HCT116 (cell line): ENCODE results near the gene ZNFX1. TPM values are rescaled to one million over a fixed set of nuclear protein-coding genes. Genes with fewer than 3 reads are reported as not detected.
A peak's percentile ranks its signal among the peaks of the same experiment; 100 is the strongest.

ENCODE experiments used
- ATAC-seq: fragments of 200-7000 bp; cut with Tn5 transposase; 2 replicates; pipeline ENCODE4 v1.9.1; 2020; ENCODE audit warnings: mild to moderate bottlenecking, moderate library complexity
- Bru-seq: library from RNA; stranded (reverse); fragments of 400-500 nt; gene quantifications from one replicate; lab custom pipeline; 2021; lab: Mats Ljungman, UMichigan
- BruChase-seq, 2 experiments: library from RNA; stranded (reverse); fragments of 400-500 nt; gene quantifications; one replicate each; lab custom pipeline; 2021; lab: Mats Ljungman, UMichigan
- BruUV-seq: library from RNA; stranded (reverse); fragments of 400-500 nt; replicated peaks from 2 replicates; lab custom pipeline; 2021; lab: Mats Ljungman, UMichigan
- CTCF ChIA-PET: fragments of 300-600 bp; sonication (Branson Sonifier 250); formaldehyde crosslinking; loops from one replicate; lab custom pipeline; 2021; ENCODE audit warnings: antibody characterized with exemption; lab: Charles Lee
- POLR2A ChIA-PET: fragments of 300-600, 350-600 bp; sonication (Branson Sonifier 250); formaldehyde crosslinking; loops from one replicate; lab custom pipeline; 2021; ENCODE audit warnings: antibody characterized with exemption; lab: Charles Lee
- RAD21 ChIA-PET, 2 experiments: fragments of 300-600 bp; sonication (Branson Sonifier 250); formaldehyde crosslinking; loops; one replicate each; lab custom pipeline; 2023; ENCODE audit warnings: low total read pairs in 2 of 2; ENCODE audit not compliant: uncharacterized antibody in 2 of 2, unreplicated experiment in 2 of 2, low non-redundant PET in 1 of 2; lab: Charles Lee
- DNase-seq: peaks from one replicate; pipeline ENCODE4 v3.0.0-alpha.2; 2010; ENCODE audit warnings: low read depth, low spot score
- H2AFZ ChIP-seq: fragments of 200-600 bp; shearing (Covaris generic), sonication (generic); 2 replicates; pipeline ENCODE4 v1.6.1; 2017; ENCODE audit warnings: low read depth, mixed run types, mixed read lengths, antibody characterized with exemption, low read length; ENCODE audit not compliant: poor library complexity, severe bottlenecking
- H3K27ac ChIP-seq: 2 replicates; pipeline ENCODE4 v1.5.1; 2012; ENCODE audit warnings: low read depth, low read length
- H3K27me3 ChIP-seq: fragments of 200-600 bp; sonication (generic); 2 replicates; pipeline ENCODE4 v1.6.1; 2016; ENCODE audit warnings: mixed run types, low read length, mixed read lengths; ENCODE audit not compliant: insufficient read depth
- H3K36me3 ChIP-seq, 2 experiments: fragments of 200-500 bp in 1 of 2; fragments of 200-600 bp in 1 of 2; sonication (Bioruptor generic) in 1 of 2; sonication (generic) in 1 of 2; 2 replicates each; pipeline versions ENCODE4 v1.5.1 to v1.6.1; 2014 to 2016; ENCODE audit warnings: low read length in 2 of 2, inconsistent platforms in 1 of 2, mixed read lengths in 1 of 2, mixed run types in 1 of 2; ENCODE audit not compliant: insufficient read depth in 2 of 2, control insufficient read depth in 1 of 2
- H3K4me1 ChIP-seq, 2 experiments: fragments of 200-600 bp in 1 of 2; sonication (generic) in 1 of 2; 2 replicates each; pipeline versions ENCODE4 v1.5.1 to v1.6.1; 2012 to 2017; ENCODE audit warnings: low read length in 2 of 2, inconsistent platforms in 1 of 2, mild to moderate bottlenecking in 1 of 2, mixed read lengths in 1 of 2, mixed run types in 1 of 2, moderate library complexity in 1 of 2; ENCODE audit not compliant: insufficient read depth in 2 of 2, control insufficient read depth in 1 of 2
- H3K4me2 ChIP-seq: fragments of 200-600 bp; sonication (generic); 2 replicates; pipeline ENCODE4 v1.6.1; 2017; ENCODE audit warnings: mixed run types, low read length, mixed read lengths
- H3K4me3 ChIP-seq, 2 experiments: fragments of 200-600 bp in 1 of 2; sonication (generic) in 1 of 2; replicated peaks in 1 of 2; 2 replicates each; pipeline ENCODE4 v1.5.1; 2011 to 2016; ENCODE audit warnings: low read length in 2 of 2, control low read depth in 1 of 2, low read depth in 1 of 2, mild to moderate bottlenecking in 1 of 2, mixed read lengths in 1 of 2, mixed run types in 1 of 2
- H3K79me2 ChIP-seq: fragments of 200-600 bp; sonication (generic); 2 replicates; pipeline ENCODE4 v1.6.1; 2017; ENCODE audit warnings: mild to moderate bottlenecking, mixed run types, low read length, moderate library complexity, mixed read lengths; ENCODE audit not compliant: insufficient read depth
- H3K9ac ChIP-seq: fragments of 200-600 bp; sonication (generic); 2 replicates; pipeline ENCODE4 v1.6.1; 2016; ENCODE audit warnings: low read length, mixed read lengths
- H3K9me2 ChIP-seq: fragments of 200-600 bp; sonication (generic), shearing (Covaris generic); 2 replicates; pipeline ENCODE4 v1.6.1; 2017; ENCODE audit warnings: mixed run types, mild to moderate bottlenecking, moderate library complexity; ENCODE audit not compliant: insufficient read depth
- H3K9me3 ChIP-seq, 2 experiments: fragments of 200-500 bp in 1 of 2; fragments of 200-600 bp in 1 of 2; sonication (Bioruptor generic) in 1 of 2; sonication (generic) in 1 of 2; 2 replicates each; pipeline ENCODE4 v1.6.1; 2014 to 2017; ENCODE audit warnings: low read length in 2 of 2, mixed read lengths in 2 of 2, inconsistent platforms in 1 of 2, low read depth in 1 of 2, mild to moderate bottlenecking in 1 of 2, mixed run types in 1 of 2, moderate library complexity in 1 of 2; ENCODE audit not compliant: control insufficient read depth in 1 of 2, insufficient read depth in 1 of 2
- H4K20me1 ChIP-seq: fragments of 200-600 bp; sonication (generic), shearing (Covaris generic); 2 replicates; pipeline ENCODE4 v1.6.1; 2017; ENCODE audit warnings: mixed run types, mild to moderate bottlenecking, moderate library complexity; ENCODE audit not compliant: insufficient read depth
- CBX3 ChIP-seq: IDR thresholded peaks from 2 replicates; pipeline ENCODE4 v1.6.1; 2012; ENCODE audit warnings: low read depth
- CEBPB ChIP-seq: IDR thresholded peaks from 2 replicates; pipeline ENCODE4 v1.6.1; 2012; ENCODE audit warnings: low read depth
- CTCF ChIP-seq, 3 experiments: fragments of 200-600 bp in 1 of 3; sonication (generic) in 1 of 3; IDR thresholded peaks in 2 of 3; conservative IDR thresholded peaks in 1 of 3; 2 replicates each; pipeline ENCODE4 v1.5.1; 2012 to 2017; ENCODE audit warnings: low read depth in 2 of 3, low read length in 2 of 3, antibody characterized with exemption in 1 of 3, borderline replicate concordance in 1 of 3, control low read depth in 1 of 3, mild to moderate bottlenecking in 1 of 3, mixed read lengths in 1 of 3, mixed run types in 1 of 3, moderate library complexity in 1 of 3; ENCODE audit not compliant: insufficient read depth in 1 of 3
- EZH2 ChIP-seq: fragments of 200-600 bp; sonication (generic); IDR thresholded peaks from 2 replicates; pipeline ENCODE4 v1.6.1; 2017; ENCODE audit warnings: antibody characterized with exemption, mixed run types
- EZH2phosphoT487 ChIP-seq: fragments of 200-600 bp; IDR thresholded peaks from 2 replicates; pipeline ENCODE4 v1.6.1; 2018; ENCODE audit warnings: antibody characterized with exemption, borderline replicate concordance
- JUND ChIP-seq: IDR thresholded peaks from 2 replicates; pipeline ENCODE4 v1.6.1; 2012
- POLR2A ChIP-seq: IDR thresholded peaks from 2 replicates; pipeline ENCODE4 v1.7.0; 2011; ENCODE audit warnings: borderline replicate concordance; ENCODE audit not compliant: insufficient read depth, insufficient read length; ENCODE audit errors: extremely low read depth
- POLR2AphosphoS5 ChIP-seq: IDR thresholded peaks from 2 replicates; pipeline ENCODE4 v1.6.1; 2011; ENCODE audit warnings: mild to moderate bottlenecking, low read depth, low read length, moderate library complexity
- REST ChIP-seq: IDR thresholded peaks from 2 replicates; pipeline ENCODE4 v1.6.1; 2012; ENCODE audit warnings: low read depth
- SP1 ChIP-seq: IDR thresholded peaks from 2 replicates; pipeline ENCODE4 v1.6.1; 2012; ENCODE audit warnings: low read depth
- TCF7L2 ChIP-seq: IDR thresholded peaks from 2 replicates; pipeline ENCODE4 v1.7.0; 2011; ENCODE audit warnings: borderline replicate concordance, inconsistent platforms; ENCODE audit not compliant: insufficient read depth, insufficient read length; ENCODE audit errors: extremely low read depth
- YY1 ChIP-seq: IDR thresholded peaks from 2 replicates; pipeline ENCODE4 v1.6.1; 2011; ENCODE audit warnings: low read length, low read depth, moderate library complexity, mild to moderate bottlenecking; ENCODE audit not compliant: insufficient replicate concordance; ENCODE audit errors: extremely low read depth
- ZFX ChIP-seq: fragments of 450-650 bp; IDR thresholded peaks from 2 replicates; pipeline ENCODE4 v1.6.1; 2017
- ZNF274 ChIP-seq: fragments of 200-500 bp; sonication (Bioruptor generic); IDR thresholded peaks from 2 replicates; pipeline ENCODE4 v1.6.1; 2014; ENCODE audit warnings: mild to moderate bottlenecking, low read depth, low read length, inconsistent platforms
- intact Hi-C: fragments of 100-400 bp; cut with micrococcal nuclease; formaldehyde crosslinking; loops from 2 replicates; pipeline ENCODE4 v1.10.0; 2022
- long read RNA-seq: library from polyadenylated mRNA; unstranded; transcript quantifications from one replicate; pipeline ENCODE4 v2.0.0, GENCODE V29; 2021; ENCODE audit not compliant: unreplicated experiment
- polyA plus RNA-seq: library from polyadenylated mRNA; unstranded; fragments of >200 nt; gene quantifications from 2 replicates; pipeline ENCODE4 v1.2.1, GENCODE V29; 2012; ENCODE audit warnings: missing spikeins
- total RNA-seq: library from RNA; stranded (reverse); gene quantifications from one replicate; pipeline ENCODE4 v1.2.1, GENCODE V29; 2021; ENCODE audit not compliant: unreplicated experiment
- TF ChIP-seq, protein P1 (sequence below): IDR thresholded peaks from 2 replicates; pipeline ENCODE4 v1.6.1; 2012
- TF ChIP-seq, protein P2 (sequence below): IDR thresholded peaks from 2 replicates; pipeline ENCODE4 v1.6.1; 2011; ENCODE audit warnings: mild to moderate bottlenecking, low read length, moderate library complexity; ENCODE audit not compliant: insufficient replicate concordance; ENCODE audit errors: extremely low read depth

The ZNFX1 gene
- total RNA-seq: 24.1 TPM
- polyA plus RNA-seq: 11.8 and 14.2 TPM in 2 replicates
- percentile 79 among the genes with signal in this experiment for Bru-seq, nascent RNA
- BruChase-seq, experiment 1, labeled RNA remaining after a 6-hour chase: percentile 80 among the genes with signal in this experiment
- BruChase-seq, experiment 2, labeled RNA remaining after a 2-hour chase: percentile 88 among the genes with signal in this experiment
- long read RNA-seq, partial matches to known transcripts: 66 of 70 reads
- long read RNA-seq, other reads (novel, unspliced or antisense): 3 of 70 reads

DNA sequence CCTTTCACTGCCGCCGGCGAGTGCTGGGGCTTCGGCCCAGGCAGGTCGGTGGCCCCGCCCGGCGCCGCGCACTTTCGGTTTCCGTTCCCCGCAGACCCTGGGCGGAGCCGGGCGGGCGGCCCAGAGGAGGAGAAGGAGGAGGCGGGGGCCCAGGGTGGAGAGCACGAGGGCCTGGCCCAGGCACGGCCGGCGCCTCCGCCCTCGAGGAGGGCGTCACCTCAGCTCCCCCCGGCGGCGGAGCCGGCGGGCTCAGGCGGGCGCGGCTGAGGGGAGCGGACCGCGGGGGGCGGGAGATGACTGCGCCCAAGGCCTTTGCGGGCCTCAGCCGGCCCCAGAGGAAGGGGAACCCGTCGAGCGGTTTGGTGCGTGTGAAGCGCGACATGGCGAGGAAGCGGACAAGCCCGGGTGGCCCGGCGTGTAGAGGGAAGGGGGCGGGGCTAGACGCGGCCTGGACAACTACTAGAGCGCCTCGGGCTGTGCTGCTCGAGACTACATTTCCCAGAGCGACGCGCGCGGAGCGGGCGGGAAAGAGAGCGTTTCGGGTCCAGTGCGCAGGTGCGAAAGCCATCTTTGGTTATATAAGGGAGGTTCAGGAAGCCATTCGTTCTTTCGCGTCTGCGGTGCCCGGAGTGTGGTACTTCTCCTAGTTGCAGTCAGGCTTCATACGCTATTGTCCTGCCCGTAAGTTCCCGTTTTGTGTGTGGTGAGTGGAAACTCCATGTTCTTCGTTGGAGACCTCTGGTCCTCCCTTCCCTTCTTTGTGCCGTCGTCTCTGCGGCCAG, at the start of gene ZNFX1:
Gene ZNFX1, minus strand, starts transcription at position 22 of the 782 bp plus-strand sequence. CDS start 2,218 bp downstream, outside the sequence.
- RAD21 ChIA-PET: no interaction called here
- TF ChIP-seq ZFX: peak; percentile 96
- TF ChIP-seq EZH2: no peak
- TF ChIP-seq ZNF274: no peak
- peak; percentile 100 for TF ChIP-seq POLR2AphosphoS5
- TF ChIP-seq CBX3: peak; percentile 80; the same call in 1 of the 2 replicates
- TF ChIP-seq TCF7L2: peak; percentile 35
- TF ChIP-seq, protein P1, sequence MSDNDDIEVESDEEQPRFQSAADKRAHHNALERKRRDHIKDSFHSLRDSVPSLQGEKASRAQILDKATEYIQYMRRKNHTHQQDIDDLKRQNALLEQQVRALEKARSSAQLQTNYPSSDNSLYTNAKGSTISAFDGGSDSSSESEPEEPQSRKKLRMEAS: peak; percentile 78
- TF ChIP-seq EZH2phosphoT487: no peak
- TF ChIP-seq, protein P2, sequence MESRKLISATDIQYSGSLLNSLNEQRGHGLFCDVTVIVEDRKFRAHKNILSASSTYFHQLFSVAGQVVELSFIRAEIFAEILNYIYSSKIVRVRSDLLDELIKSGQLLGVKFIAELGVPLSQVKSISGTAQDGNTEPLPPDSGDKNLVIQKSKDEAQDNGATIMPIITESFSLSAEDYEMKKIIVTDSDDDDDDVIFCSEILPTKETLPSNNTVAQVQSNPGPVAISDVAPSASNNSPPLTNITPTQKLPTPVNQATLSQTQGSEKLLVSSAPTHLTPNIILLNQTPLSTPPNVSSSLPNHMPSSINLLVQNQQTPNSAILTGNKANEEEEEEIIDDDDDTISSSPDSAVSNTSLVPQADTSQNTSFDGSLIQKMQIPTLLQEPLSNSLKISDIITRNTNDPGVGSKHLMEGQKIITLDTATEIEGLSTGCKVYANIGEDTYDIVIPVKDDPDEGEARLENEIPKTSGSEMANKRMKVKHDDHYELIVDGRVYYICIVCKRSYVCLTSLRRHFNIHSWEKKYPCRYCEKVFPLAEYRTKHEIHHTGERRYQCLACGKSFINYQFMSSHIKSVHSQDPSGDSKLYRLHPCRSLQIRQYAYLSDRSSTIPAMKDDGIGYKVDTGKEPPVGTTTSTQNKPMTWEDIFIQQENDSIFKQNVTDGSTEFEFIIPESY: no peak
- peak; percentile 75 for TF ChIP-seq SP1
- TF ChIP-seq POLR2A: peak; percentile 100
- no peak for TF ChIP-seq CTCF (IDR thresholded peaks at IDR 0.05 in 2 of 3, conservative IDR thresholded peaks at IDR 0.05 in 1 of 3; ENCODE audit: borderline replicate concordance in 1 of 3, insufficient read depth in 1 of 3, low read depth in 2 of 3, low read length in 2 of 3)
- no peak for TF ChIP-seq REST
- peak; percentile 95 for TF ChIP-seq YY1
- TF ChIP-seq JUND: no peak
- TF ChIP-seq CEBPB: no peak

More for the DNA sequence above, at the start of gene ZNFX1:
- POLR2A ChIA-PET: interaction anchor here (0.6 to 3.3 kb wide), 8 partner anchors 9 to 232 kb away, joined by 3 to 15 read pairs (median 3); partner anchors contain the start of gene DDX27
- ATAC-seq: peak; percentile 88
- no peaks in the 10 kb centered on the region for H3K9me3 ChIP-seq
- H3K4me1 ChIP-seq: peaks cover 28 to 53% of the 10 kb centered on the region in 2 experiments
- H3K79me2 ChIP-seq: peaks cover 90% of the 10 kb centered on the region
- peak within 1 kb of the TSS; percentile 98 for H3K9ac ChIP-seq
- peak within 1 kb of the TSS; percentile 96 for H3K27ac ChIP-seq
- peak; percentile 94 for DNase-seq
- peaks cover 50 to 62% of the 10 kb centered on the region in 2 experiments for H3K36me3 ChIP-seq
- H3K4me3 ChIP-seq: peak within 1 kb of the TSS; percentile 79 to 91
- H3K27me3 ChIP-seq: no peaks in the 10 kb centered on the region
- H2AFZ ChIP-seq: no peak within 1 kb of the TSS
- H4K20me1 ChIP-seq: peaks cover 37% of the 10 kb centered on the region; the same call in 1 of the 2 replicates
- peak within 1 kb of the TSS; percentile 92 for H3K4me2 ChIP-seq
- no TSS peak for BruUV-seq
- no peaks in the 10 kb centered on the region for H3K9me2 ChIP-seq
- intact Hi-C loops: no loop called here
- CTCF ChIA-PET: no interaction called here
